ENCODE measurements around the gene FERMT3. TPM values are rescaled to one million over a fixed set of nuclear protein-coding genes. Genes with fewer than 3 reads are reported as not detected.

Gene FERMT3
- polyA plus RNA-seq, 2 donors: 4.4 to 5.8 TPM

DNA sequence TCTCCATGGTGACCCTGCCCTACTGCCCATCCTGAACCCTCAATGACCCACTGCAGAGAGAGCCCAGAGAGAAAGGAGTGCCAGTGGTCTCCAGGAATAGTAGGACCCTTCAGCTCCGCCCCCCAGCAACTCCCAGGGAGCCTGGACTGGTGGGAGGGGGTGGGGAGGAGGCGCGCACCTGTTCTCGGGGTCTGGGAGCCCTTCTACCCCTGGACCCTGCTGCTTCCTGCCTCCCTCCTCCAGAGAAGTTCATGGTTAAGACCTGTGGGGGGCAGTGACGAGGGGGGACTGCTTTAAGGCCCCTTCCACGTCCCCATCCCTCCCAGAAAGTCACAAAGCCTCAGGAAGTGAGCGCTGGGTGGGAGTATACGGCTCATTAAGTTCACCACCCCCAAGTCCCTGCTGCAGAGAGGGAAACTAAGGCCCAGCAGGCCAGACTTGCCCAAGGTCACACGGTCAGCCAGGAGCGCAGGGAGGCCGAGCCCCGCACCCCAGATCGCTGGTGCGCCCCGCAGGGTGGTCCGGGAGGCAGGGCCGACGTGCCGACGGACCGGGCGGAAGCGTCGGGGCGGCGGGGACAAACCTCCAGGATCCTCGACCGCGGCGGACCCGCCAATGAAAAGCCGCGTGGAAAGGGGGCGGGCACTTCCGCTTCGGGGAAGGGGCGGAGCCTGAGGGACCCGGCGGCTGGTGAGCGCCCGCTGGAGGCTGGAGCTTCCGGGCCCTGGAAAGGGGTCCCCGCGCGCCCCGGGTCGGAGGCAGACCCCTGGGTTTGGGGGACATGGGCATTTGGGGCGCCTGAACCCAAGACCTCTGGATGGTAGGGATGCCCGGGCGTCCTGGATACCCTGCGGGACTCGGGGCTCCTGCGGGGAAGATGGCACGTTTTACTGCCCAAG lies 19.3 kb downstream of the FERMT3 start, which contains the start of the genes NUDT22 and TRPT1:
TSS of gene NUDT22 (plus strand) at position 667 of the 899 bp plus-strand sequence. CDS start 379 bp downstream, outside the sequence.
TSS of gene TRPT1 (minus strand) at position 579 of the 899 bp plus-strand sequence. CDS start at position 253, 326 bp downstream.
- 0 to 1% methylated on average over 52 to 54 of the region's 54 CpGs for WGBS, 2 donors
- H3K27ac ChIP-seq (ENCODE audit: low read depth in 2 of 2, low read length in 1 of 2): peak within 1 kb of the TSS; percentile 89 to 94
- H3K9me3 ChIP-seq (ENCODE audit: control insufficient read depth in 2 of 2, insufficient read depth in 1 of 2, low read depth in 1 of 2, low read length in 1 of 2): no peaks in the 10 kb centered on the region
- H3K4me3 ChIP-seq (ENCODE audit: low read depth in 1 of 2, low read length in 2 of 2): peak within 1 kb of the TSS; percentile 69 to 79
- peaks cover 0 to 7% of the 10 kb centered on the region in 2 donors for H3K36me3 ChIP-seq (ENCODE audit: control insufficient read depth in 2 of 2, insufficient read depth in 2 of 2, low read length in 1 of 2)
- no peaks in the 10 kb centered on the region for H3K27me3 ChIP-seq (ENCODE audit: control insufficient read depth in 1 of 2, insufficient read depth in 2 of 2, low read length in 2 of 2)
- peaks cover 9 to 40% of the 10 kb centered on the region in 2 donors for H3K4me1 ChIP-seq (ENCODE audit: control insufficient read depth in 2 of 2, insufficient read depth in 2 of 2, low read length in 1 of 2)

DNA sequence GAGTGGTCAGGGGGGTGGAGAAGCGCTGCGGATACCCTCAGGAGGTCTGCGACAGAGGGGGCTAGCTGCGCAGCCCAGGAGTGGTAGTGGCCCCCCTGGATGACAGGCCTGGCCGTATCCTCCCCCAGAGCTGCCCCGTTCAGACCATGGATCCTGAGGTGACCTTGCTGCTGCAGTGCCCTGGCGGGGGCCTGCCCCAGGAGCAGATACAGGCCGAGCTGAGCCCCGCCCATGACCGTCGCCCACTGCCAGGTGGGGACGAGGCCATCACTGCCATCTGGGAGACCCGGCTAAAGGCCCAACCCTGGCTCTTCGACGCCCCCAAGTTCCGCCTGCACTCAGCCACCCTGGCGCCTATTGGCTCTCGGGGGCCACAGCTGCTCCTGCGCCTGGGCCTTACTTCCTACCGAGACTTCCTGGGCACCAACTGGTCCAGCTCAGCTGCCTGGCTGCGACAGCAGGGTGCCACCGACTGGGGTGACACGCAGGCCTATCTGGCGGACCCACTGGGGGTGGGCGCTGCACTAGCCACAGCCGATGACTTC lies 20.1 kb downstream of the FERMT3 start:
- no peaks in the 10 kb centered on the region for H3K9me3 ChIP-seq (ENCODE audit: control insufficient read depth in 2 of 2, insufficient read depth in 1 of 2, low read depth in 1 of 2, low read length in 1 of 2)
- peak overlapping the region; percentile 69 to 79 for H3K4me3 ChIP-seq (ENCODE audit: low read depth in 1 of 2, low read length in 2 of 2)
- peaks cover 0 to 7% of the 10 kb centered on the region in 2 donors for H3K36me3 ChIP-seq (ENCODE audit: control insufficient read depth in 2 of 2, insufficient read depth in 2 of 2, low read length in 1 of 2)
- H3K27me3 ChIP-seq (ENCODE audit: control insufficient read depth in 1 of 2, insufficient read depth in 2 of 2, low read length in 2 of 2): no peaks in the 10 kb centered on the region
- H3K27ac ChIP-seq (ENCODE audit: low read depth in 2 of 2, low read length in 1 of 2): peak overlapping the region; percentile 89 to 94
- H3K4me1 ChIP-seq (ENCODE audit: control insufficient read depth in 2 of 2, insufficient read depth in 2 of 2, low read length in 1 of 2): peaks cover 9 to 44% of the 10 kb centered on the region in 2 donors
- 7 to 9% methylated on average over 23 to 26 of the region's 26 CpGs for WGBS, 2 donors

DNA sequence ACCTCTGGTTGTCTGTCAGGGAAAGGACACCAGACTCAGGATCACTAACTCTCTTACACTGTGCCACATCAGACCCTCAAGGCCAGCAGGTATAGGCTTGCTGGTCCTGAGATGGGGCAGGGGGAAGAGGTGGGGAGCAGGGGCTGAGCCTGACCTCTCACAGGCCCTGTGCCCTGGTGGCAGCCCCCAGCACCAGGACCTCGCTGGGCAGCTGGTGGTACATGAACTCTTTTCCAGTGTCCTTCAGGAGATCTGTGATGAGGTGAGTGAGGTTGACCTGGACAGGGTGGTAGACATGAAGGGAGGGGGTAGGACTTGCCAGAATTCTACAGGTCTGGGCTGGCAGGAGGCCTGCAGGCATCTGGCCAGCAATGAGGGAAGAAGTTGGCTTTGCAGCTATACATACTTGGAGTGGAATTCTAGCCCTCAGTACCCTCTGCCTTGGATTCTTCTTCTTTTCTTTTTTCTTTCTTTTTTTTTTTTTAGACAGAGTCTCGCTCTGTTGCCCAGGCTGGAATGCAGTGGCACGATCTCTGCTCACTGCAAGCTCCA lies 21.0 kb downstream of the FERMT3 start:
- 56 to 66% methylated on average over 3 of the region's 3 CpGs for WGBS, 2 donors
- Histone ChIP-seq H3K4me3 (ENCODE audit: low read depth in 1 of 2, low read length in 2 of 2) (peak overlapping the region; percentile 6 to 69), H3K27me3 (ENCODE audit: control insufficient read depth in 1 of 2, insufficient read depth in 2 of 2, low read length in 2 of 2) (no peaks in the 10 kb centered on the region), H3K36me3 (ENCODE audit: control insufficient read depth in 2 of 2, insufficient read depth in 2 of 2, low read length in 1 of 2) (peaks cover 0 to 7% of the 10 kb centered on the region in 2 donors), H3K27ac (ENCODE audit: low read depth in 2 of 2, low read length in 1 of 2) (peak overlapping the region; percentile 13 to 94), H3K4me1 (ENCODE audit: control insufficient read depth in 2 of 2, insufficient read depth in 2 of 2, low read length in 1 of 2) (peaks cover 9 to 50% of the 10 kb centered on the region in 2 donors), H3K9me3 (ENCODE audit: control insufficient read depth in 2 of 2, insufficient read depth in 1 of 2, low read depth in 1 of 2, low read length in 1 of 2) (no peaks in the 10 kb centered on the region)

DNA sequence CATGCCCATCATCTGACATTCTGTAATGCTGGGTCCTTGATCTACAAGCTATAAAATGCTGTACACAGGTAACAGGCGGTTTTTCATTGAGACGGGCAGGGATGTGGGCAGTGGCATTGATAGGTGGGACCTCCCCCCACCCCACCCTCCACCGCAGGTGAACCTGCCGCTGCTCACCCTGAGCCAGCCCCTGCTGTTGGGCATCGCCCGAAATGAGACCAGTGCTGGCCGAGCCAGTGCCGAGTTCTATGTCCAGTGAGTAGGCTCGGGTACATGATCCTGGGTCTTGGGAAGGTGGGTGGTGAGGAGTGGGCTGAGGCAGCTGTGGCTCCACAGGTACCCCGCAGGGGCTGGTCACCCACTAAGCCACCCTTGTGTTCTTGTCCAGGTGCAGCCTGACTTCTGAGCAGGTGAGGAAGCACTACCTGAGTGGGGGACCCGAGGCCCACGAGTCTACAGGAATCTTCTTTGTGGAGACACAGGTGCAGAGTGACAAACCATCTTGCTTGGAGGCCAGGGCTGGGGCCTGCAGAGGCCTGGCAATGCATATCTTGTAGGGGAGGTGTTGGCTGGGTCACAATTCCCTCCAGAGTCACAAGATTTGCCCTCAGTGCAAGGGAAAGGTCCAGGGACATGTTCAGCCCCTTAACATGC lies 22.7 kb downstream of the FERMT3 start:
- WGBS, 2 donors: 81 to 87% methylated on average over 12 of the region's 12 CpGs
- H3K9me3 ChIP-seq (ENCODE audit: control insufficient read depth in 2 of 2, insufficient read depth in 1 of 2, low read depth in 1 of 2, low read length in 1 of 2): no peaks in the 10 kb centered on the region
- peak overlapping the region; percentile 12 to 93 for H3K27ac ChIP-seq (ENCODE audit: low read depth in 2 of 2, low read length in 1 of 2)
- H3K4me1 ChIP-seq (ENCODE audit: control insufficient read depth in 2 of 2, insufficient read depth in 2 of 2, low read length in 1 of 2): peaks cover 9 to 45% of the 10 kb centered on the region in 2 donors
- H3K36me3 ChIP-seq (ENCODE audit: control insufficient read depth in 2 of 2, insufficient read depth in 2 of 2, low read length in 1 of 2): no peaks in the 10 kb centered on the region
- H3K4me3 ChIP-seq (ENCODE audit: low read depth in 1 of 2, low read length in 2 of 2): no peak overlapping the region
- no peaks in the 10 kb centered on the region for H3K27me3 ChIP-seq (ENCODE audit: control insufficient read depth in 1 of 2, insufficient read depth in 2 of 2, low read length in 2 of 2)

DNA sequence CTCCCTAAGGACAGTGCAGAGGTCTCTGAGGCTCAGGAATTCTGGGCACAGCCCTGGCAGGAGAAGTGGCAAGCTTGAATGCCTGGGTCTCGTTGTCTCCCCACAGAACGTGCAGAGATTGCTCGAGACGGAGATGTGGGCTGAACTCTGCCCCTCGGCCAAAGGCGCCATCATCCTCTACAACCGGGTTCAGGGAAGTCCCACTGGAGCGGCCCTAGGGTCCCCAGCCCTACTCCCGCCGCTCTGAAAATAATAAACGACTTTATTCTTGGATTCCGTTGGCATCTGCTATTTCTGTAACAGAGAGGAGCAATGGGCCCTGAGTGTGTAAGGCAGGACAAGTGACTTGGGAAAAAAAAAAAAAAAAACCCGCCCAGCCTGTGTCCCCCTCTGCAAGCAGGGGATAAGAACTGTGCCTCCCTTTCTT lies 23.2 kb downstream of the FERMT3 start:
- Histone ChIP-seq H3K27me3 (ENCODE audit: control insufficient read depth in 1 of 2, insufficient read depth in 2 of 2, low read length in 2 of 2) (no peaks in the 10 kb centered on the region), H3K27ac (ENCODE audit: low read depth in 2 of 2, low read length in 1 of 2) (peak overlapping the region; percentile 93 to 95), H3K4me1 (ENCODE audit: control insufficient read depth in 2 of 2, insufficient read depth in 2 of 2, low read length in 1 of 2) (peaks cover 9 to 40% of the 10 kb centered on the region in 2 donors), H3K4me3 (ENCODE audit: low read depth in 1 of 2, low read length in 2 of 2) (peak overlapping the region; percentile 58 to 89), H3K36me3 (ENCODE audit: control insufficient read depth in 2 of 2, insufficient read depth in 2 of 2, low read length in 1 of 2) (no peaks in the 10 kb centered on the region), H3K9me3 (ENCODE audit: control insufficient read depth in 2 of 2, insufficient read depth in 1 of 2, low read depth in 1 of 2, low read length in 1 of 2) (no peaks in the 10 kb centered on the region)
- 29 to 35% methylated on average over 13 of the region's 13 CpGs for WGBS, 2 donors

DNA sequence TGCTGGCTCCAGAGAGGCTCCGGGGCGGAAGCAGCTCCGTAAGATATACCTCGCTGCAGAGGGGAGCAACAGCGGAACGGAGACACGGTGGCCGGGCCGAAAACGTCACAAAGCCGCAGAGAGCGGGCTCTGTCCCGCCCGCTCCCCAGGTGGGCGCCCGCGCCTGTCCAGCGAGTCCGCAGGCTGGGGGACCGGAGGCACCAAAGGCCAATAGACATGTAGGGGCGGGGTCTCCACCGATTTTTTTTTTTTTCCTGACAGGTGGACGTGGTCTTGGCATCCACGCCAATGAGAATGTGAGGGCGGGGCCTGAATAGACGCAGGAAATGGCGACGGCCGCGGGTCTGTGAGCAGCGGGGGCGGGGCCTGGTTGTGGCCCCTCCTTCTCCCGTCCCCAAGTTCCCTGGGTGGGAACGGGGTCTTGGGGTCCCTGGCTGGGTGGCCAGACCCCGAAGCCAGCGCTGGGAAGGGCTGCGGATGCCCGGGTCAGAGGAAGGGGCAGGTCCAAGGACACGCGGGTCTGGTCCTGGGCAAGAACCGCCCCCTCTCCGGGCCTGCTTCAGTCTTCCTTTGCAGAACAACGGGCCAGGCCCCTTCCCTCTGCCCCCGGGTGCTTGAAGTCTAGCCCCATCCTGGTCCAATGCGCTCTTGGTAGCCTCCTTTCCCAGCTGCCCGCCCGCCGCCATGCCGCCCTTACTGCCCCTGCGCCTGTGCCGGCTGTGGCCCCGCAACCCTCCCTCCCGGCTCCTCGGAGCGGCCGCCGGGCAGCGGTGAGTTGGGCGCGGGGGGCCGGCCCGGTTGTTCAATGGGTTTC lies 23.9 kb downstream of the FERMT3 start, which contains the start of gene DNAJC4:
TSS of gene DNAJC4 (plus strand) at position 378 of the 814 bp plus-strand sequence. CDS start at position 685, 307 bp downstream.
- H3K4me1 ChIP-seq (ENCODE audit: control insufficient read depth in 2 of 2, insufficient read depth in 2 of 2, low read length in 1 of 2): peaks cover 4 to 34% of the 10 kb centered on the region in 2 donors
- WGBS, 2 donors: 0 to 1% methylated on average over 58 to 62 of the region's 62 CpGs
- peak within 1 kb of the TSS; percentile 93 to 95 for H3K27ac ChIP-seq (ENCODE audit: low read depth in 2 of 2, low read length in 1 of 2)
- no peaks in the 10 kb centered on the region for H3K9me3 ChIP-seq (ENCODE audit: control insufficient read depth in 2 of 2, insufficient read depth in 1 of 2, low read depth in 1 of 2, low read length in 1 of 2)
- no peaks in the 10 kb centered on the region for H3K36me3 ChIP-seq (ENCODE audit: control insufficient read depth in 2 of 2, insufficient read depth in 2 of 2, low read length in 1 of 2)
- H3K4me3 ChIP-seq (ENCODE audit: low read depth in 1 of 2, low read length in 2 of 2): peak within 1 kb of the TSS; percentile 58 to 89
- no peaks in the 10 kb centered on the region for H3K27me3 ChIP-seq (ENCODE audit: control insufficient read depth in 1 of 2, insufficient read depth in 2 of 2, low read length in 2 of 2)

DNA sequence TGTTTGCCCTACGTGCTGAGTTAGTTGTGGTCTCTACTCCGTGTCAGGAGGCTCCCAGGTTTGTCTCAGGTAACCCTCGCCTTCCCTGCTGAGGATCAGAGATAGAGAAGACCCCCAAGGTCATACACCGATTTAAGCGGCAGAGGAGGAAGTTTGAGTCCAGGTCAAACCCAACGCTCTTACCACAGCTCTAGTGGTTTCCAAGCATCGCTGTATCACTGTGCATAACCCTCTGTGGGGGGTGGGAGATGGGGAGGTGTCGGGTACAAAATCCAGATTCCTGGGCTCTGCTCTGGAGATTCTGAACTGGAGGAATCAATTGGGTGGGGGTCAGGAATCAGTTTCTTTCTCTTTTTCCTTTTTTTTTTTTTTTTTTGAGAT lies 24.5 kb downstream of the FERMT3 start:
- H3K4me3 ChIP-seq (ENCODE audit: low read depth in 1 of 2, low read length in 2 of 2): peak overlapping the region; percentile 58 to 89
- H3K27ac ChIP-seq (ENCODE audit: low read depth in 2 of 2, low read length in 1 of 2): peak overlapping the region; percentile 93 to 95
- no peaks in the 10 kb centered on the region for H3K27me3 ChIP-seq (ENCODE audit: control insufficient read depth in 1 of 2, insufficient read depth in 2 of 2, low read length in 2 of 2)
- no peaks in the 10 kb centered on the region for H3K36me3 ChIP-seq (ENCODE audit: control insufficient read depth in 2 of 2, insufficient read depth in 2 of 2, low read length in 1 of 2)
- no peaks in the 10 kb centered on the region for H3K9me3 ChIP-seq (ENCODE audit: control insufficient read depth in 2 of 2, insufficient read depth in 1 of 2, low read depth in 1 of 2, low read length in 1 of 2)
- 9 to 10% methylated on average over 8 of the region's 8 CpGs for WGBS, 2 donors
- H3K4me1 ChIP-seq (ENCODE audit: control insufficient read depth in 2 of 2, insufficient read depth in 2 of 2, low read length in 1 of 2): peaks cover 3 to 36% of the 10 kb centered on the region in 2 donors

DNA sequence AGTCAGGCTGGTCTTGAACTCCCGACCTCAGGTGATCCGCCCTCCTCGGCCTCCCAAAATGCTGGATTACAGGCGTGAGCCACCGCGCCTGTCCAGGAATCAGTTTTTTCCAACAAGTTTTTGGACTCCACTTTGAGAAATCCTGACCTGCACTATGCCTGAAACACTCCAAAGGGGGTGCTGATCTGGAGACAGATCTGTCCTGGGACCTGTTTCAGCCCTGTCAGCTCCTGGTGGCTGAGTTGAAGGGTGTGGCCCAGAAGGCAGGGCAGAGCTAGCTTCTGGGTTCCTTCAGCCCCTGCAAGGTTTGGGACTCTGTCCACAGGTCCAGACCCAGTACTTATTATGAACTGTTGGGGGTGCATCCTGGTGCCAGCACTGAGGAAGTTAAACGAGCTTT lies 25.0 kb downstream of the FERMT3 start:
- Histone ChIP-seq H3K9me3 (ENCODE audit: control insufficient read depth in 2 of 2, insufficient read depth in 1 of 2, low read depth in 1 of 2, low read length in 1 of 2) (no peaks in the 10 kb centered on the region), H3K36me3 (ENCODE audit: control insufficient read depth in 2 of 2, insufficient read depth in 2 of 2, low read length in 1 of 2) (no peaks in the 10 kb centered on the region), H3K27ac (ENCODE audit: low read depth in 2 of 2, low read length in 1 of 2) (peak overlapping the region in 1 of 2 donors; percentile 26), H3K4me3 (ENCODE audit: low read depth in 1 of 2, low read length in 2 of 2) (no peak overlapping the region), H3K4me1 (ENCODE audit: control insufficient read depth in 2 of 2, insufficient read depth in 2 of 2, low read length in 1 of 2) (peaks cover 3 to 36% of the 10 kb centered on the region in 2 donors), H3K27me3 (ENCODE audit: control insufficient read depth in 1 of 2, insufficient read depth in 2 of 2, low read length in 2 of 2) (no peaks in the 10 kb centered on the region)
- 80 to 86% methylated on average over 7 of the region's 7 CpGs for WGBS, 2 donors
